T-helper 1 cell treated with Interleukin-12 subunit alpha and Interleukin-12 subunit beta and Interleukin-4 antibody, amounts not matched to agents 30 μg/mL and 1 μg/mL, for 36 hours (primary cell): ENCODE measurements around the gene NMNAT3.

Experiments used
- H3K27ac Mint-ChIP-seq: one replicate; pipeline ENCODE4 v1.8.0; 2021; ENCODE audit warnings: mild to moderate bottlenecking, mixed read lengths
- H3K27me3 Mint-ChIP-seq: one replicate; pipeline ENCODE4 v1.8.0; 2021; ENCODE audit warnings: low read depth, mixed read lengths
- H3K36me3 Mint-ChIP-seq: one replicate; pipeline ENCODE4 v1.8.0; 2021; ENCODE audit warnings: low read depth, mixed read lengths
- H3K4me1 Mint-ChIP-seq: one replicate; pipeline ENCODE4 v1.8.0; 2021; ENCODE audit warnings: low read depth, mixed read lengths
- H3K4me3 Mint-ChIP-seq: one replicate; pipeline ENCODE4 v1.8.0; 2021; ENCODE audit warnings: mild to moderate bottlenecking, moderate library complexity, mixed read lengths
- H3K9me3 Mint-ChIP-seq: one replicate; pipeline ENCODE4 v1.8.0; 2021; ENCODE audit warnings: mixed read lengths

The NMNAT3 gene

DNA sequence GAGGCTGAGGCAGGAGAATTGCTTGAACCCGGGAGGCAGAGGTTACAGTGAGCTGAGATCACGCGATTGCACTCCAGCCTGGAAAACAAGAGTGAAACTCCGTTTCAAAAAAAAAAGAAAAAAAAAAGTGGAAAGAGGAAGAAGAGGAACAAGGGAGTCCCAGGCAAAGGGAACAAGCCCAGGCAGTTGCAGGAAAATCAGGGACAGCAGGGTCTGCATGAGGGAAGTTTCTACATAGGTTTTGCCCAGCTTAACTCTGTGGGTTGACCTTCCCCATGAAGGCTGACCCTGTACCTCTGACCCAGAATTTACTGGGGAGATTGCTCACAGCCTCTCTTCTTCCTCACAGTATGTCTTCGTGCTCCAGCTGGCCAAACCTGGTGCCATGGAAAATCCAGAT, 150.5 kb downstream of the NMNAT3 start:
- no peak overlapping the region for H3K27ac Mint-ChIP-seq
- no peak overlapping the region for H3K4me3 Mint-ChIP-seq
- no peaks in the 10 kb centered on the region for H3K36me3 Mint-ChIP-seq
- H3K27me3 Mint-ChIP-seq: no peaks in the 10 kb centered on the region
- no peaks in the 10 kb centered on the region for H3K9me3 Mint-ChIP-seq
- H3K4me1 Mint-ChIP-seq: no peaks in the 10 kb centered on the region

DNA sequence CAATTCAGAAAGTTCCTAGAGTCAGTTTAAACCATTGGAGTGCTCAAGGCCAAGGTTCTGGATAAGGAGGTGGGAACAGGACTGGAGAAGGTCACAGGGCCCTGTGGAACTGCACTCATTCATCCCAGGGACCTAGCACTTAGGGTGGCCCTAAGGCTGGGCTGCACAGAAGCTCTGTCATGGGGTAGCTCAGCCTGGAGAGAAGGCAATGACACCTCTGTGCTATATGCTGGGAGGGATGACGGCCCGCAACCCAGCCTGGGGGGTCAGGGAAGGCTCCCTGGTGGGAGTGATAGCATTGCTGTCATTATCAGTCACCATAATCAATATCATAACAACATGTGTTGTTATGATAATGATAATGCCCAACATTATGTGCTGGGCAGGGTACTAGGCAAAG, 151.6 kb downstream of the NMNAT3 start:
- no peak overlapping the region for H3K27ac Mint-ChIP-seq

DNA sequence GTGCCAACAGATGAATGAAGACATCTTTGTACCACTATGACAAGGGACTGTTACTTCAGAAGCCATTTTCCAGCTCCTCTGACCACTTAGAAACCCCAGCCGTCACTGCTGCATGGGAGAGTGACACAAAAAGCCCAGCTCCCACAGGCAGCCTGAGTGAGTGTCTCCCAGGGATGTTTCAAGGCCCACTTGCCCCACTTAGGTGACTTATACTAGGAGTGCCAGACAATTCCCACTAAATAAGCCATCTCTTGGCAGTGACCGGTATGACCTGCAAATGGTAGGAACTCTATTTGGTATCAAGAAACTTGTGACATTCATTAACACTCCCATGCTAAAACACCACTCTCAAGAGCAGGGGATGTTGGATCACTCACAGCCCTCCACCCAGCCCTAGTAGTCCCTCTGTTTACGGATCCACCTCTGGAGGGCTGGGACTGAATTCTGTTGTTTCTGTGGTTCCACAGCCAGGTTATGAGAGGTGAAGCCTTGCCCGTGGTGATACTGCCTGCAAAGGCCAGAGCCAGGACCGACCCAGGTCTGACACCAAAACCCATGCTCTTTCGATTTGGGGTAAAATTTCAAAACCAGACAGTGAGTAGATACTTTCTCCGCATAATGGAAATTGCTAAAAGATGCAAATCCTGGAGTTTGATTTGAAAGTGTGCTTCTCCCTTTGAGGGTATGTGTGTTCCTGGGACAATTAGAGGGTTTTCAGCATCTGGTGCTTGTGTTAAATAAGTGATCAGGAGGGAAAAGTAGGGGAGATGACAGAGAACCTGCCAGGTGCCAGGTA, 152.7 kb downstream of the NMNAT3 start:
- H3K4me3 Mint-ChIP-seq: no peak overlapping the region
- no peaks in the 10 kb centered on the region for H3K9me3 Mint-ChIP-seq
- no peaks in the 10 kb centered on the region for H3K36me3 Mint-ChIP-seq
- H3K27me3 Mint-ChIP-seq: no peaks in the 10 kb centered on the region
- H3K4me1 Mint-ChIP-seq: no peaks in the 10 kb centered on the region
- H3K27ac Mint-ChIP-seq: no peak overlapping the region

More for the DNA sequence above, 151.6 kb downstream of the NMNAT3 start:
- Mint-ChIP-seq H3K4me3 (no peak overlapping the region), H3K4me1 (no peaks in the 10 kb centered on the region), H3K27me3 (no peaks in the 10 kb centered on the region), H3K9me3 (no peaks in the 10 kb centered on the region), H3K36me3 (no peaks in the 10 kb centered on the region)

DNA sequence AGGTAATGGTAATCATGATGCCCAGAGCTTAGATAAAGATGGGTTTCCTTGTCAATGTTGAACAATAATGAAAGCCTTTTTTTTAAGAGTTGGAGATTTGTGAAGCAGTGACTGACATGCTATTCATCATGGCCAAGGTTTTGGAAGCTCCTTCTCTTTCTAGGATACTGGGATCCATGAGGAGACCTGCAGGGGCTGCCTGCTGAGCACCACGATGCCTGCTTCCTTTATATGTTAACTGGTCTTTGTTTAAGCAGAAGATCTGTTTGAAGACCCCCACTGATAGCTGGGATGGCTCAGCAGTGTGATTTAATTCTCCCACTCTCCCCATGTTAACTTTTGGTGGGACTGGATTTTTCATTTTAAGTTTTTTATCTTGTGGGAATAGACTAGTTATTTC, 154.1 kb downstream of the NMNAT3 start:
- Mint-ChIP-seq H3K4me3 (no peak overlapping the region), H3K9me3 (no peaks in the 10 kb centered on the region), H3K36me3 (no peaks in the 10 kb centered on the region), H3K27ac (no peak overlapping the region), H3K4me1 (no peaks in the 10 kb centered on the region), H3K27me3 (no peaks in the 10 kb centered on the region)

DNA sequence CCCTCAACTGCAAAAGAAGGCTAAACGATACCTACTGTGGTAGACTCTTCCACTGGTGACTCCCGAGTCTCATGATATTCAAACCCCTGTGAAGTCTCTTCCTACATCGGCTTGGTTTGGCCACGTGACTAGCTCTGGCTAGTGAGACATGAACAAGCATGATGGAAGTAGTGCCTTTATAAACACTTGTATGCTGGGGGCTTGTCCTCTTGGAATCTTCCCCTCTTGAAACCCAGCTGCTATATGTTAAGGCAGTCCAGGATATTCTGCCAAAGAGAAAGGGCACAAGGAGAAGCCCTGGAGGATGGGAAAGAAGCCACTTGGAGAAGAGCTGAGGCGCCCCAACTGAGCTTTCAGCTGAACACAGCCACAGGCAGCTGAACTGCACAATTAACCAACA, 154.6 kb downstream of the NMNAT3 start:
- no peaks in the 10 kb centered on the region for H3K9me3 Mint-ChIP-seq
- no peaks in the 10 kb centered on the region for H3K27me3 Mint-ChIP-seq
- H3K4me1 Mint-ChIP-seq: no peaks in the 10 kb centered on the region
- H3K27ac Mint-ChIP-seq: no peak overlapping the region
- no peaks in the 10 kb centered on the region for H3K36me3 Mint-ChIP-seq
- H3K4me3 Mint-ChIP-seq: no peak overlapping the region

DNA sequence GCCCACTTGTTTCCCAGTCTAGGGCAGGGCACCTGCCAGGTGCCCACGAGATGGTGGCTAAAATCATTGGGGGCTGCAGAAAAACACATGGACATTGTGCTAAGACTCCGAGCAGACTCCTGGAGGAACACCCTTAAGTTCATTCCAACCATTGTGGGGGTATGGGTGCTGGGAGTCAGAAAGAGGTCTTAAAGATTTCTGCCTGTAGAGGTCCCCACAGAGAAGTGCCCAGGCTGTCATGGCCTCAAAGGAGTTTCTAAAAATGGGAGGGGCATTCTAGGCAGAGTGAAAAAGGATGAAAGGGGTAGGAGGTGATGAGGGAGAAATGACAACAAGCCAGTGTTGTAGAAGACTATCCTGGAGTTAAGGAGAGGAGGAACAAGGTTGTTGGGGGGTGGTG, 155.4 kb downstream of the NMNAT3 start:
- Mint-ChIP-seq H3K4me3 (no peak overlapping the region), H3K4me1 (no peaks in the 10 kb centered on the region), H3K27ac (no peak overlapping the region), H3K9me3 (no peaks in the 10 kb centered on the region), H3K36me3 (no peaks in the 10 kb centered on the region), H3K27me3 (no peaks in the 10 kb centered on the region)

DNA sequence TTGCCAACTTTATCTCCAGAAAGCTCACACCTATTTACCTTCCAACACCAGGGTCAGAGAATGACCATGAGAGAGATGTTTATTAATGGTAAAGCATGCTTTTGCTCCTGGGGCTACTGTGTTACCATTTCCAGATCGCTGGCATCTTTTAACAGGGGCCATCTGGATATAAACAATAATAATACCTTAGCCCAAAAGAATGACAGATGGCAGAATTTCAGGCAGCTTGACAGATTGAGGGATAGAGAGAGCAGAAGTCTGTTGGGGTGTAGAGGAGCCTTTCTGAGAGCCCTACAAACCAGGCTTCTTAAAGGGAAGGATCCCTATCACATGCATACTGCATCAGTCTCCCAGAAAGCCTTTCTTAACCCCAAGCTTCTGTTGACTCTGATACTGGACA, 156.0 kb downstream of the NMNAT3 start:
- no peaks in the 10 kb centered on the region for H3K36me3 Mint-ChIP-seq
- H3K4me1 Mint-ChIP-seq: no peaks in the 10 kb centered on the region
- H3K4me3 Mint-ChIP-seq: no peak overlapping the region
- H3K9me3 Mint-ChIP-seq: no peaks in the 10 kb centered on the region
- H3K27ac Mint-ChIP-seq: no peak overlapping the region
- no peaks in the 10 kb centered on the region for H3K27me3 Mint-ChIP-seq

DNA sequence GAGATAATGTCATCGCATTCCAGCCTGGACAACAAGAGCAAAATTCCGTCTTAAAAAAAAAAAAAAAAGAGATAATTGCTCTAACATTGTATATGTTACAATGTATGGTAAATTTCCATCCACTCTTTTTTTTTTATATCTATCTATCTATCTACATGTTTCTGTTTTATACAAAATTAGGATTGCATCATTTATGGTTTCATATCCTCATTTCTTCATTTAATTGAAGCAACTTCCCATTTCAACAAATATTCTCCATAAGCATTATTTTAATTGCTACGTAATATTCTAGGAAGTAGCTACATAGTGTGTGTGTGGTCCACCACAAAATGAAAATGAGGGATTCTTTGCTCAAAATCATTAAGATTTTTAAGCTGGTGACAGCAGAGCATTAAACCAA, 156.6 kb downstream of the NMNAT3 start:
- no peaks in the 10 kb centered on the region for H3K36me3 Mint-ChIP-seq
- H3K4me3 Mint-ChIP-seq: no peak overlapping the region
- no peaks in the 10 kb centered on the region for H3K9me3 Mint-ChIP-seq
- no peaks in the 10 kb centered on the region for H3K4me1 Mint-ChIP-seq
- H3K27ac Mint-ChIP-seq: no peak overlapping the region
- no peaks in the 10 kb centered on the region for H3K27me3 Mint-ChIP-seq

DNA sequence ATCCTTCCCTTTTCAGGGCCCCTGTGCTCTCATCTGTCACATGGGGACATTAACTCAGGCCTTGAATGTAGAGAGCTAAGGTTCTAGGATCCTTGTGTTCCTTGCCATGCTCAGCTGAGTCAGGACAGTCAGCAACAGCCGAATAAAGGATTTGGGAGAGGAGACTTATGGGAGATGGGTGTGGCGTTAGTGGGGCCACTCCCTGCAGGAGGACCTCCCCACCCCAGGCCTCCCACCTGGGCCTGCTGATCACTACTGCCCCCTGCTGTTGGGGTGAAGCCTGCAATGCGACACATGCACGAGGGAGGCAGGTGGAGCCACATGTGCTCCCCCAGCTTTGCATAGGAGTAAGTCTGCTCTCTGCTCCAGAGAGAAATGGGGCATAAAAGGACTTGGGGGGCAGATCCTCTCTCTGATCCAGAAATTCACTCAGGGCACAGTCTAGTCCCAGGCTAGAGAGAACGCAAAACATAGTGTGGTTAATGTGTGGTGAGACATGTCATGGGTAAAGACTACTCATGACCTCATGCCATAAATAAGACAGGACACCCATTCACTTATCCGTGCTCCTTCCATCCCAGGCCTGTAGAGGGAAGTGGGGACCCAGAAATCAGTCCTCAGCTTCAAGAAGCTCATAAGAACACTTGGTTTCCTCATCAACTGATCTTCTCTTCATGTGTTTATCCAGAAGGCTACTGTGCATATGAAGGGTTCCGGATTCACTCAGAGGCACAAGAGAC, 157.6 kb downstream of the NMNAT3 start:
- H3K27ac Mint-ChIP-seq: no peak overlapping the region
- no peaks in the 10 kb centered on the region for H3K36me3 Mint-ChIP-seq
- no peaks in the 10 kb centered on the region for H3K27me3 Mint-ChIP-seq
- H3K9me3 Mint-ChIP-seq: no peaks in the 10 kb centered on the region
- no peak overlapping the region for H3K4me3 Mint-ChIP-seq
- no peaks in the 10 kb centered on the region for H3K4me1 Mint-ChIP-seq

DNA sequence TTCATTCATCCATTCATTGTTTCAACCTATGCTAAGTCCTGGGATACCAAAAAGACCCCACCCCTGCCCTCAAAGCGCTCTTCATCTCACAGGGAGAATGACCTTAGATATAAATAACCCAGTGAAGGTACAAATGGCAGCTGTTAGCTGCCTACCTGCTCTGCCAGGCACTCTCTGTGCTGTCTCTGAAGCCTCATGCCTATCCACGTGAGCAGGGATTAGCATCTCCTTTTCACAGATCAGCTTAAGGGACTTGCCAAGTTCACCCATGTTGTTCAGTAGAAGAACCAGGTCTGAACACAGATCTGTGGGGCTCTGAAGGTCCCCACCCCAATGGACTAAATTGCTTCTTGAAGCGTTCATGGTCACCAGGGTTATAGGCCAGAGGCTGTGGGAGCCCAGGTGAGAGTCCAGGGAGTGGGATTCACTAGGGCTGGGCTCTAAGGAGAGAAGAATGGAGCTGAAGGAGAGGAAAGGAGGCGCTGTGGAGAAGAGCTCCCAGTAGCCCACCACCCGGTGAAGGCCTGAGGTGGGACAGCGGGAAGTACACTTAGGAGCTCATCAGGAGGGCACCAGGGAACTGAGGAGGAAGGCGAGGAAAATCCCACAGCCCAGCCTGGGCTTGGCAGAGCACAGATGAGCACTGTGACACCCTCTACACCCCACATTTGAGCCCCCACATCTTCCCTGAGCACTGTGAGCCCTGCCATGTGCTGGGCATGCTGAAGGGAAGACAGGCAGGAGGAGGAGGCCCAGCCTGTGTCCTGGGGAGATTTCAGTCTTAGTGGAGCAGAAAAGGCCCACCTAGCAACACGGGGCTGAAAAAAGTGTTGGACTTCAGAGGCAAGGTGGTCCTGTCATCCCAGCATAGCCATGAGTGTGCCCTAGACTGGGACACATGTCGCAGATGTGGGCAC, 158.6 kb downstream of the NMNAT3 start:
- no peaks in the 10 kb centered on the region for H3K4me1 Mint-ChIP-seq
- H3K27me3 Mint-ChIP-seq: no peaks in the 10 kb centered on the region
- no peaks in the 10 kb centered on the region for H3K36me3 Mint-ChIP-seq
- H3K27ac Mint-ChIP-seq: no peak overlapping the region
- H3K9me3 Mint-ChIP-seq: no peaks in the 10 kb centered on the region
- no peak overlapping the region for H3K4me3 Mint-ChIP-seq

DNA sequence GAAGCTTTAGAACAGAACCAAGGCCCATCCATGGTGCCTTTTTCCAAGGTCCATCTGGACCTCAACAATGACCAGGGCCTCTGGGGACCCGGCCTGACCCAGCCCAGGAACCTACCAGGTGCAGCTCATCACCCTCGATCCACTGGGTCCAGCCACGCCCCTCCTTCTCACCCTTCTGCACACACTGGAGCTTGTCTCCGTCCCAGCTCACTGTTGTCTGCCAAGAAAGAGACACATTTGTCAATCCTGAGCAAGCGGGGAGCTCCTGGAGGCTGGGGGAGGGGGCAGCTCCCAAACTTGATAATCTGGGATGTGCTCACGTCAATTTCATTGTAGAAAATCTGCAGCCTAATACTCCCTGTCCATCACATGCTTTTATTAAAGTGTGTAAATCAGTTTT, 159.5 kb downstream of the NMNAT3 start:
- H3K36me3 Mint-ChIP-seq: no peaks in the 10 kb centered on the region
- no peaks in the 10 kb centered on the region for H3K9me3 Mint-ChIP-seq
- H3K4me3 Mint-ChIP-seq: no peak overlapping the region
- no peaks in the 10 kb centered on the region for H3K4me1 Mint-ChIP-seq
- H3K27ac Mint-ChIP-seq: no peak overlapping the region
- no peaks in the 10 kb centered on the region for H3K27me3 Mint-ChIP-seq

DNA sequence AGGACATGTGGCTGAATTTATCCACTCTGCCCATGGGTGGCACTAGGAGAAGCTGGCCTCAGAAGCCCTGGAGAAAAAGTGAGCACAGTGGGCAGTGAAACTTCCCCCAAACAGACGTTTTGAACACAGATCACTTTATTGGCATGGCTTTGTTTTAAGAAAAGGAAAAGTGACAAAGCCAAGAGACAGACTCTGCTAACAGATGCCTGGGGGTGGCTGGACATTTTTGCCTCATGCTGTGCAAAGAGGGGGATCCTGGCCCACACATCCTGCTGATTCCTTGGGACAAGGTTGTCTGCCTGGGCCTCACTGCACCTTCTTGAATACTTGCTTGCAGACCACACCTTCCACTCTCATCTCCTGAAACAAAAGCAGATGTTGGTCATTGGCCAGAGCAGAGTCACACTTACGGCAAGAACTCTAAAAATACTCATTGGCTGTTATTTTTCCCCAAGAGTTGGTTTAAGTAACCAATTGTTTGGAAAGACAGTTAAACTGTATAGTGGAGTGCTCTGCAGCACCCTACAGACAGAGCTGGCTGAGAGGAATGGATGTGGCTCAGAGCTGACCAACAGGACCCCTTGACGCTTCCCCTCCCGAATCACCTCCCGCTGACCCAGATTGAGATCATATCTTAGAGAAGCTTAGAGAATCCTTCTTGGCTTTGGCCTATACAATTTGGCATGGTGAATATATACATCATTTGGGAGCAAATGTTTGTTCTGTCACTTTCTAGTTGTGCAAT, 160.3 kb downstream of the NMNAT3 start:
- H3K36me3 Mint-ChIP-seq: no peaks in the 10 kb centered on the region
- no peaks in the 10 kb centered on the region for H3K4me1 Mint-ChIP-seq
- no peak overlapping the region for H3K27ac Mint-ChIP-seq
- no peak overlapping the region for H3K4me3 Mint-ChIP-seq
- no peaks in the 10 kb centered on the region for H3K9me3 Mint-ChIP-seq
- peaks cover under 1% of the 10 kb centered on the region for H3K27me3 Mint-ChIP-seq

DNA sequence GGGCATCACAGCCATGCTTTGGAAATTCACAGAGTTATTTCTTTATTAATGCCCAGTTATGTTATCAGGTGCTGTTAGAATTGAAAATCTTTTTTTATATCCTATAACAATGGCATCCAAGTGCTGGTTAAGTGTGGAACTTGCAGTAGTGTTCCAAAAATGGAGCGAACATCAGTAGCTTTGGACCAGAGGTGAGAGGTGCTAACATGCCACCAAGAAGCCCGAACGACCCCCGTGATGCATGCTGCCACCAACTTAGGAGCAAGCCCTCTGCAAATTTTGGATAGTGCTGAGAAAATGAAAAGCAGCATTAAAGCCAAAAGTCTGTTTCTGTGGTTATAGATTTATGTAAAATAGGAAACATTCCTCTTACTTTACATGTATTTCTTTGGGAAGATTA, 163.0 kb downstream of the NMNAT3 start:
- Mint-ChIP-seq H3K27ac (no peak overlapping the region), H3K9me3 (no peaks in the 10 kb centered on the region), H3K27me3 (peaks cover 3% of the 10 kb centered on the region), H3K36me3 (no peaks in the 10 kb centered on the region), H3K4me3 (no peak overlapping the region), H3K4me1 (no peaks in the 10 kb centered on the region)
